Osteoblast (primary cell): ENCODE measurements around the gene SLC43A3. TPM values are rescaled to one million over a fixed set of nuclear protein-coding genes. Genes with fewer than 3 reads are reported as not detected.

Experiments
- DNase-seq: peaks from one replicate; pipeline ENCODE4 v3.0.0; 2011; ENCODE audit warnings: low spot score, mixed read lengths; ENCODE audit not compliant: insufficient read length; ENCODE audit errors: missing footprints
- H2AFZ ChIP-seq: 2 replicates; pipeline ENCODE4 v1.6.0; 2011; ENCODE audit warnings: mild to moderate bottlenecking, low read length
- H3K27ac ChIP-seq: 2 replicates; pipeline ENCODE4 v1.5.1; 2011; ENCODE audit warnings: mild to moderate bottlenecking, low read depth, low read length, moderate library complexity
- H3K27me3 ChIP-seq: 2 replicates; pipeline ENCODE4 v1.6.0; 2012; ENCODE audit warnings: mild to moderate bottlenecking, control low read depth, inconsistent platforms, low read length, moderate library complexity; ENCODE audit not compliant: insufficient read depth
- H3K36me3 ChIP-seq: 2 replicates; pipeline ENCODE4 v1.5.1; 2011; ENCODE audit warnings: mild to moderate bottlenecking, low read length, control low read depth, moderate library complexity; ENCODE audit not compliant: insufficient read depth
- H3K4me1 ChIP-seq: 2 replicates; pipeline ENCODE4 v1.5.1; 2011; ENCODE audit warnings: mild to moderate bottlenecking, low read length, control low read depth, moderate library complexity; ENCODE audit not compliant: insufficient read depth
- H3K4me2 ChIP-seq: 2 replicates; pipeline ENCODE4 v1.6.0; 2011; ENCODE audit warnings: mild to moderate bottlenecking, low read length; ENCODE audit not compliant: insufficient read depth
- H3K4me3 ChIP-seq: fragments of 200-600 bp; sonication (generic); 3 replicates; pipeline ENCODE4 v1.5.1; 2012; ENCODE audit warnings: mild to moderate bottlenecking, low read length, inconsistent platforms; ENCODE audit not compliant: insufficient read depth
- H3K79me2 ChIP-seq: 2 replicates; pipeline ENCODE4 v1.6.0; 2012; ENCODE audit warnings: mild to moderate bottlenecking, low read length, control low read depth, inconsistent platforms; ENCODE audit not compliant: insufficient read depth
- H3K9me3 ChIP-seq: 2 replicates; pipeline ENCODE4 v1.5.1; 2011; ENCODE audit warnings: low read depth, low read length, control low read depth
- H4K20me1 ChIP-seq: 2 replicates; pipeline ENCODE4 v1.6.0; 2012; ENCODE audit warnings: mild to moderate bottlenecking, low read length, control low read depth; ENCODE audit not compliant: insufficient read depth
- CTCF ChIP-seq: IDR thresholded peaks from 2 replicates; pipeline ENCODE4 v1.5.1; 2011; ENCODE audit warnings: mild to moderate bottlenecking, low read depth, low read length, moderate library complexity; ENCODE audit errors: extremely low read depth
- total RNA-seq: library from RNA; depleted of rRNA; stranded (reverse); fragments of >200 nt; gene quantifications from 2 replicates; pipeline ENCODE4 v1.2.3, GENCODE V29; 2012

The SLC43A3 gene
- total RNA-seq, 1 donor, result 51.4 TPM

GRCh38 chr11:57359896-57360690 lies 66.8 kb downstream of the SLC43A3 start:
- Histone ChIP-seq H3K27me3 (peaks cover 10% of the 10 kb centered on the region), H3K4me2 (no peak overlapping the region), H3K9me3 (no peaks in the 10 kb centered on the region), H3K79me2 (no peaks in the 10 kb centered on the region), H3K4me1 (no peaks in the 10 kb centered on the region), H4K20me1 (no peaks in the 10 kb centered on the region), H2AFZ (no peak overlapping the region), H3K27ac (no peak overlapping the region), H3K4me3 (no peak overlapping the region), H3K36me3 (no peaks in the 10 kb centered on the region)
- no peak for TF ChIP-seq CTCF
- DNase-seq, result no peak

- H3K4me1 ChIP-seq, result no peaks in the 10 kb centered on the region
- no peak for TF ChIP-seq CTCF
- H3K27me3 ChIP-seq, result peaks cover 10% of the 10 kb centered on the region
- H2AFZ ChIP-seq, result no peak overlapping the region
- H3K4me3 ChIP-seq, result no peak overlapping the region
- H3K27ac ChIP-seq, result no peak overlapping the region
- no peaks in the 10 kb centered on the region for H3K79me2 ChIP-seq
- H3K9me3 ChIP-seq, result no peaks in the 10 kb centered on the region
- DNase-seq, result peak; percentile 62
- H4K20me1 ChIP-seq, result no peaks in the 10 kb centered on the region
- no peaks in the 10 kb centered on the region for H3K36me3 ChIP-seq
- no peak overlapping the region for H3K4me2 ChIP-seq
These were observed 67.5 kb downstream of the SLC43A3 start for GRCh38 chr11:57359396-57359795.

- TF ChIP-seq CTCF, result no peak
- Histone ChIP-seq H3K4me2 (no peak overlapping the region), H3K4me3 (no peak overlapping the region), H3K79me2 (no peaks in the 10 kb centered on the region), H3K27ac (no peak overlapping the region), H2AFZ (no peak overlapping the region), H4K20me1 (no peaks in the 10 kb centered on the region), H3K4me1 (no peaks in the 10 kb centered on the region), H3K36me3 (no peaks in the 10 kb centered on the region), H3K9me3 (no peaks in the 10 kb centered on the region), H3K27me3 (peaks cover 10% of the 10 kb centered on the region)
- DNase-seq, result peak; percentile 65
These were observed 67.9 kb downstream of the SLC43A3 start for GRCh38 chr11:57358991-57359390.

GRCh38 chr11:57358543-57358961 lies 68.4 kb downstream of the SLC43A3 start:
- peaks cover 10% of the 10 kb centered on the region for H3K27me3 ChIP-seq
- no peaks in the 10 kb centered on the region for H3K79me2 ChIP-seq
- no peak overlapping the region for H3K4me2 ChIP-seq
- DNase-seq, result peak; percentile 47
- no peak overlapping the region for H2AFZ ChIP-seq
- no peaks in the 10 kb centered on the region for H3K36me3 ChIP-seq
- no peaks in the 10 kb centered on the region for H4K20me1 ChIP-seq
- no peaks in the 10 kb centered on the region for H3K9me3 ChIP-seq
- no peaks in the 10 kb centered on the region for H3K4me1 ChIP-seq
- no peak overlapping the region for H3K4me3 ChIP-seq
- TF ChIP-seq CTCF, result no peak
- no peak overlapping the region for H3K27ac ChIP-seq
